Kidney capillary endothelial cell (primary cell): ENCODE data around the gene WDR38.

Experiments used
- DNase-seq: peaks from one replicate; pipeline ENCODE4 v3.0.0-alpha.2; 2018; ENCODE audit warnings: low spot score

WDR38 gene

GRCh38 chr9:124882231-124882630, 29.0 kb downstream of the WDR38 start:
- DNase-seq, result no peak

- no peak for DNase-seq
Measured at GRCh38 chr9:124884376-124884775, 31.1 kb downstream of the WDR38 start.

GRCh38 chr9:124885551-124885950, 32.3 kb downstream of the WDR38 start:
- no peak for DNase-seq

- DNase-seq, result no peak
Measured at GRCh38 chr9:124886461-124886860, 33.2 kb downstream of the WDR38 start.

GRCh38 chr9:124886866-124887492, 33.7 kb downstream of the WDR38 start:
- DNase-seq, result no peak

GRCh38 chr9:124887832-124888231, 34.6 kb downstream of the WDR38 start:
- no peak for DNase-seq

- no peak for DNase-seq
Measured at GRCh38 chr9:124889006-124889405, 35.7 kb downstream of the WDR38 start.

GRCh38 chr9:124890179-124890578, 36.9 kb downstream of the WDR38 start:
- DNase-seq, result no peak

- DNase-seq, result no peak
Measured at GRCh38 chr9:124894035-124894740, 40.9 kb downstream of the WDR38 start.

- DNase-seq, result peak; percentile 52
Measured at GRCh38 chr9:124894741-124895170, 41.5 kb downstream of the WDR38 start.

- DNase-seq, result no peak
Measured at GRCh38 chr9:124897570-124898460, 44.6 kb downstream of the WDR38 start.

- DNase-seq, result no peak
Measured at GRCh38 chr9:124899845-124900244, 46.6 kb downstream of the WDR38 start.

- no peak for DNase-seq
Measured at GRCh38 chr9:124906966-124907365, 53.7 kb downstream of the WDR38 start.
